ENCODE results near the gene SEMA3C. TPM values are rescaled to one million over a fixed set of nuclear protein-coding genes. Genes with fewer than 3 reads are reported as not detected.

SEMA3C gene
- total RNA-seq, 2 experiments from 2014 or later, result not detected

DNA sequence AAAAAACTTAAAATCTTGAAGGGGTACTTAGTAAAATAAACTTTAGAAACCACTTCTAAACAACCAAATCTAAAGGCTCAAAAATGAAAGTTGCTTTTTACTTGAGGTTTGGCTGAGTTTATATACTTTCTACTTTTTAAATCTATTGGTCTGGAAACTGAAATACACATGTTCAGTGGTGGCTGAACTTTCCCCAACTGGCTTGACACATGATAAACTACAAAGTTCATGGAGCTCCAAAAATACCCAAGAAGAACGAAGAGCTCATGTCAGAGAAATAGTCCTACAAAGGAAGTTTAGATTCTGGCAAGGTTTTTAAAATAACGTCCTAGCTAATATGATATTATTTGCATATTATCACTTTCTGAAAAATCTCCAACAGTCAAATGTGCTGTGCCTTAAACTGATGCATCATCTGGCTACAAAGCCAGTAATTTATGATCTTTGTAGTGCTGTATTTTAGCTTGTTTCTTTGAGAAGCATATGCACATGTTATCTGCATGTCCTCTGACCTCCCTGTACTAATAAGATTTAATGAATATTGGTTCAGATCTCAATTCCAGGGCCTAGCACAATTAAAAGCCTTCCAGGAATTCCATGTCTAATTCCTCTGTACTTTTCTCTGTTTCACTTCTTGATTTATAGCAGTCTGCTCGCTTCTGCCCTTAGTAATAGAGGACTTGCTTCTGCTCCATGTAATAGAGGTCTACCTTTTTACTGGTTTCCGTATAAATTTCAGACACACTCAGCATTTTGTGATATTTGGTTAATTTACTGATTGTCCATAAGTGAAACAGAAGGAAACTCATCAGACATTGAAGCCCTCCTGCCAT lies 28.2 kb downstream of the SEMA3C start:
- CTCF ChIA-PET, result no interaction called here
- POLR2A ChIA-PET, result no interaction called here

- POLR2A ChIA-PET, result no interaction called here
- CTCF ChIA-PET, result no interaction called here
Measured at GRCh38 chr7:80889525-80889924, 29.3 kb downstream of the SEMA3C start.

- ChIA-PET POLR2A (no interaction called here), CTCF (no interaction called here)
Measured at GRCh38 chr7:80885757-80886156, 33.1 kb downstream of the SEMA3C start.

- POLR2A ChIA-PET, result no interaction called here
- CTCF ChIA-PET, result no interaction called here
Measured at GRCh38 chr7:80884511-80885195, 34.2 kb downstream of the SEMA3C start.

DNA sequence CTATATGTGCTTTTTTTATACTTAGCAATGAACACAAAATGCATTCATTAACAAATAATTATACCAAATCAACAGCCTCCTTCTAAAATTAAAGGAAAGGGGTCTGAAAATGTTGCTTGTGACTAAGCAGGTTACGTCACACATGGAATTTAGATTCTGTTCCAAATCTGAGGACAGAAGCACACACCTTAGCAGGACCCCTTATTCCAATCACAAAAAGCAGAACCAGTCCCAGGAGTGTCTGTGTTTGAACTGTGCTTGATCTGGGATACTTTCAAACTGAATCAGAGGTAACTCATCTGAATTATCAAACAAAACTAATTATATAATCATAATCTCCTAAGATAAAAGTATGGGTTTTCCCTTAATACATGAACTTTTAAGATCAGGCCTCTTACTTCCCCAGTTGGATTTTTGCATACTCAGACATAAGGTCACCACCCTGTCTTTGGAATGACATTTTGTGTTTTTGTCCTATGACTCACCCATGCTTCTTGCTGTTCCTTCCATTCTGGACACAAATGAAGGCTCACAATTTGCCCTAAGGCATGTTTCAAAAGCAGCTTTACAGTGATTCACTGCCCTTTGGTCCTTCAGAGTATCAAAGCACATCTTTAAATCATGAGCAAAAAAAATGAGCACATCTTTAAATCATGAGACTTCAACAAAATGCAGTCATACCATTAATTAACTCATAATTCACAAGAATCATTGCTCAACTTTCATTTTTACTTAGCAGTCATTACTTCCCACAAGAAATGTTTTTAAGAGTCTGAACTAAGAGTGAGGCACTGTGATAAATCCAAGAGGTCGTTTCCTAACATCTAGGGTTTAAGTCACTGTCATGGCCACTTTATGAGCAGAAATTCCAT lies 35.5 kb downstream of the SEMA3C start:
- POLR2A ChIA-PET, result no interaction called here
- CTCF ChIA-PET, result no interaction called here

- ChIA-PET CTCF (no interaction called here), POLR2A (no interaction called here)
Measured at GRCh38 chr7:80882213-80882801, 36.5 kb downstream of the SEMA3C start.

- POLR2A ChIA-PET, result no interaction called here
- CTCF ChIA-PET, result no interaction called here
Measured at GRCh38 chr7:80881351-80881900, 37.4 kb downstream of the SEMA3C start.

DNA sequence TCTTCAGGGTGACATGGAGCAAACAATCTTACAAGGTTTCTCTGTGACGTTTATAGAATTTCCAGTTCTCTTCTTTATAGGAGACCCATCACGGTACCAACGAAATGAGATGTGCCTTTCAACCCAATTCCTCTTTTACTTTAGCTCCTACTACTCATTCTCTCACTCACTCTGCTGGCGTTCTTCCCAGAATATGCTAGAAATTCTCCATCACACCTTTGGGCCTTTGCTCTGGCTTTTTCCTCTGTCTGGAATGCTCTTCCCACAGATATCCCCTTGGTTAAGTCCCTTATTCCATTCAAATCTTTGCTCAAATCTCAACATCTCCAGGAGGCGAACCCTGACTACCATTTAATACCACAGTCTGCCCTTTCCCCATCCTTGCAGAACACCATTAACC lies 39.0 kb downstream of the SEMA3C start:
- ChIA-PET CTCF (no interaction called here), POLR2A (no interaction called here)

GRCh38 chr7:80876894-80877414 lies 41.9 kb downstream of the SEMA3C start:
- ChIA-PET POLR2A (no interaction called here), CTCF (no interaction called here)

- CTCF ChIA-PET, result no interaction called here
- POLR2A ChIA-PET, result no interaction called here
Measured at GRCh38 chr7:80875537-80876120, 43.2 kb downstream of the SEMA3C start.

DNA sequence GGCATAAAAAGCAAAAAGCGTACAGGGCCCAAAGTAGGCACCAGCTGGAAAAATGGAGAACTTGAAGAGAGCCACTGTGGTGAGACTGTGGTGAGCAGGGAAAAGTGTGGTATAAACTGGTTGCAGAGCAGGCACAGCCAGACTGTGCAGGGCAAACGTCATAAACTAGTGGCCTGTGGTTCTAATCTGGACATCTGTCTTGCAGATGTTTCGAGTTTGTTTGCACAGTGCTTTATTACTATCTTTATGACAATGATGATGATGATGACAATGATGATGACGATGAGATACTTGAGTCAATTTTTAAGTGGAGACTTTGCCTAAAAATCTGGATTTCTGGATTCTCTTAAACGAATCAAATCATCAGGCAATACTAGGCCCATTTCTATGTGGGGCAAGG lies 45.7 kb downstream of the SEMA3C start:
- POLR2A ChIA-PET, result no interaction called here
- CTCF ChIA-PET, result no interaction called here

GRCh38 chr7:80871228-80871627 lies 47.6 kb downstream of the SEMA3C start:
- POLR2A ChIA-PET, result no interaction called here
- CTCF ChIA-PET, result no interaction called here

DNA sequence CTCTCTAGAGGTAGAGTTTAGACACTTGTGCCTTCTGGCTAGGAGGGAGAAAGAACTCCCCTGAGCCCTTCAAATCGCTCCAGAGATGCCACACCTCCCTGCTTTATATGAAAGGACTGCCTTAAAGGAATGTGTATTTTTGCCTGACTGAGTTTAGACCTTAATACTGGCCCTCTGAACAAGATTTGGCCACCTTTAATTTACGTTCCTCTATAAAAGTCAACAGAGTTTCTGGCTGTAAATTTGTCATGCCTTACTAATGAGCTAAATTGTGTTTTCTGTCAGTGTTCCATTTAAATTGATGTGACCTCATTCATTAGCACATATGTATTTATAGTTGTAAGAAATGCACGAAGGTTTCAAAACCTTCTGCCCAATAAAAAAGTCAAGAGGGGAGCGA lies 48.0 kb downstream of the SEMA3C start:
- CTCF ChIA-PET, result no interaction called here
- POLR2A ChIA-PET, result no interaction called here

GRCh38 chr7:80869821-80870751 lies 48.8 kb downstream of the SEMA3C start:
- POLR2A ChIA-PET, result no interaction called here
- CTCF ChIA-PET, result no interaction called here

DNA sequence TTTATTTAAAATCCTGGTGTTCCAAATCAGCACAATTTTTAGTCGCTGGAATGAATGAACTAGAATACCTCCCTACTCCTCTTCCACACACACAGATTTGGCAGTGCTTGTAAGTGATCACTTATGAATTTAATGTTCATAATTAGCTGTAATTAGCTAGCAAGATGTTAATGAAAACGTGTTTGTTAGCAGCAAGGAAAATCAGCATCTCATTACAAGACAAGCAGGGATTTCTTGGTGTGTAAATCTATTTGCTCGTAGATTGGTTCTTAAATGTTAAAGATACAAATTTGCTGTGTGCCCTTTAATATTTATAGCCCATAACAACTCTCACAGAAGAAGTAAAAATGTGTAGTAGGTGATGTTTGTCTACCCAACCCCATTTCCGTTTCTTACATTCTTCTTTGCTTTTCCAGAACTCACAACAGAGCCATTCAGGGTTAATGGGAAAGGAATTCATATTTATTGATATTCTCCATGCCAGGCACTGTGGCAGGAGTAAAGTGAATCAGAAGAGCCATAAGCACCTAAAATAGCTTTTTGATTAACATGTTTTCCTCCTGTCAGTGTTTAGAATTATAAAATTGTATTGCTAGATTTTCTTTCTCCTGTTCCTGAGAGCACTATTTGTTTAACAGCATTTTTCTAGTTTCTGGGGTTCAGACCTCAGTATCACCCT lies 49.6 kb downstream of the SEMA3C start:
- POLR2A ChIA-PET, result no interaction called here
- CTCF ChIA-PET, result no interaction called here

DNA sequence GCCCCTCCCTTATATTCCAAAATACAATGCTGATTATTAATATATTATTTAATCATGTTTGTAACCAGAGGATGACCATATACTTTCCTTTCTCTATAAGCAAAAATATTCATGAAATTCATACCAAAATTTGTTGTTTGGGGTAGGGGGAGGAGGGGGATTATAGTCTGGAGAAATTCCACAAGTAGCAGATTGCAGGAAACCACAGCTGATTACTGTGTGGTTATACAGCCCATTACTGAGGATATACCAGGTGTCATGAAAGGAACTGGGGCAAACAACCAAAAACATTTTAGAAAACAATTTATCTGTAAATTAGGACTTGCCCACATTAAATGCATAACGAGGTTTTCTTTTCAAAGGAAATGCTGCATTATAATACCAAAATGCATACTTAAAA lies 50.3 kb downstream of the SEMA3C start:
- ChIA-PET POLR2A (no interaction called here), CTCF (no interaction called here)

DNA sequence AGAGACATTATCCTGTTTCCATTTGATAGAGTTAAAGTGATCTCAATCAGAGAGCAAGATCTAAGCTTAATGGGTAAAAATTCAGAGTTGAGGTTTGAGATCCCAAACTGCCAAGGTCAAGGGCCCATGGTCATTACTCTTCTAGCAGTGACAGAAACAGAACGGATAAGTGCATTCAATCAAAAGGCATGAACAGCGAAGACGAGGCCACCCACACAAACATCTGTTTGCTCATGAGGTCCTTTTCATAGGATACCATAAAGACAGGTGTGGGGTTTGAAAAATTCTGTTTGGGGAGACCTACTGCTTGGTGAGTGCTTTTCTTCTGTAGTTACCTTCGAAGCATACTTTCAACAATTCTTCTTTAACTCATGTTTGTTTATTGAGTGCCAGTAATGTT lies 58.3 kb downstream of the SEMA3C start:
- POLR2A ChIA-PET, result no interaction called here
- CTCF ChIA-PET, result no interaction called here

GRCh38 chr7:80859272-80859970 lies 59.4 kb downstream of the SEMA3C start:
- ChIA-PET CTCF (no interaction called here), POLR2A (no interaction called here)

All from activated CD8-positive, alpha-beta memory T cell treated with anti-CD3 and anti-CD28 coated beads for 36 hours (primary cell).